HG02610 (cell line): ENCODE measurements around the gene SLC12A6.
"Not testable (repeated sequence)": the region's sequence is repeated elsewhere in the genome, so short reads cannot be mapped to it uniquely, and the experiment has no call there.

Source experiments
- ATAC-seq: cut with Tn5 transposase; IDR thresholded peaks from one replicate; pipeline ENCODE4 v1.9.1; 2021; ENCODE audit warnings: mild to moderate bottlenecking, moderate library complexity; ENCODE audit not compliant: unreplicated experiment

The SLC12A6 gene

GRCh38 chr15:34358367-34358766 lies 20.8 kb upstream of the SLC12A6 start:
- ATAC-seq: no peak

- no peak for ATAC-seq
Observed at GRCh38 chr15:34357653-34358052, 20.1 kb upstream of the SLC12A6 start.

- ATAC-seq: no peak
Observed at GRCh38 chr15:34355241-34355640, 17.7 kb upstream of the SLC12A6 start.

GRCh38 chr15:34354286-34354685 lies 16.7 kb upstream of the SLC12A6 start:
- ATAC-seq: no peak

- no peak for ATAC-seq
Observed at GRCh38 chr15:34353627-34354026, 16.0 kb upstream of the SLC12A6 start.

- not testable (repeated sequence) for ATAC-seq
Observed at GRCh38 chr15:34352996-34353395, 15.4 kb upstream of the SLC12A6 start.

- ATAC-seq: no peak
Observed at GRCh38 chr15:34349769-34350168, 12.2 kb upstream of the SLC12A6 start.

GRCh38 chr15:34348735-34349300 lies 11.2 kb upstream of the SLC12A6 start:
- no peak for ATAC-seq

- no peak for ATAC-seq
Observed at GRCh38 chr15:34347951-34348638, 10.5 kb upstream of the SLC12A6 start.

GRCh38 chr15:34342737-34343575 lies 5.4 kb upstream of the SLC12A6 start, which contains the start of the genes NOP10 and NUTM1:
TSS of gene NOP10 (minus strand) at chr15:34343136. CDS start at chr15:34343073, 63 bp downstream.
TSS of gene NUTM1 (plus strand) at chr15:34343315. CDS start at chr15:34343697, 382 bp downstream.
- peak; percentile 89 for ATAC-seq

- not testable (repeated sequence) for ATAC-seq
Observed at GRCh38 chr15:34342213-34342736, 4.7 kb upstream of the SLC12A6 start.

GRCh38 chr15:34341381-34342212 lies 4.0 kb upstream of the SLC12A6 start:
- no peak for ATAC-seq

- ATAC-seq: no peak
Observed at GRCh38 chr15:34339946-34340345, 2.4 kb upstream of the SLC12A6 start.

GRCh38 chr15:34338347-34338746 lies 766 bp upstream of the SLC12A6 start:
- no peak for ATAC-seq

- ATAC-seq: no peak
Observed at GRCh38 chr15:34336991-34337556, 507 bp downstream of the SLC12A6 start.

- ATAC-seq: no peak
Observed at GRCh38 chr15:34336231-34336990, 1.2 kb downstream of the SLC12A6 start.

- ATAC-seq: no peak
Observed at GRCh38 chr15:34335176-34336032, 2.2 kb downstream of the SLC12A6 start.

- ATAC-seq: no peak
Observed at GRCh38 chr15:34334672-34335071, 2.9 kb downstream of the SLC12A6 start.
